AG04449 (cell line): ENCODE measurements around the gene ANKRD12.
A peak's percentile ranks its signal among the peaks of the same experiment; 100 is the strongest.

Experiments
- CTCF ChIA-PET: fragments of 350-600 bp; formaldehyde crosslinking; extraction: SDS; loops from one replicate; lab custom pipeline; 2021; ENCODE audit warnings: antibody characterized with exemption; lab: Yijun Ruan, JAX
- POLR2A ChIA-PET: fragments of 400-600, 350-600 bp; formaldehyde crosslinking; extraction: SDS; loops from one replicate; lab custom pipeline; 2020; ENCODE audit warnings: antibody characterized with exemption, inconsistent platforms; lab: Yijun Ruan, JAX
- DNase-seq: peaks from one replicate; pipeline ENCODE4 v3.0.0-alpha.2; 2010; ENCODE audit warnings: low read depth, low spot score
- H3K4me3 ChIP-seq: 2 replicates; pipeline ENCODE4 v1.5.1; 2011; ENCODE audit warnings: low read depth, mild to moderate bottlenecking, control low read depth, low read length
- CTCF ChIP-seq: IDR thresholded peaks from one replicate; pipeline ENCODE4 v1.5.1; 2011; ENCODE audit warnings: mild to moderate bottlenecking, moderate library complexity, low read length, control low read depth, inconsistent platforms; ENCODE audit not compliant: insufficient read depth; ENCODE audit errors: missing control alignments

The ANKRD12 gene

GRCh38 chr18:9283791-9284190 lies 147.2 kb downstream of the ANKRD12 start:
- POLR2A ChIA-PET, result no interaction called here
- CTCF ChIA-PET, result no interaction called here
- peak; percentile 10 for DNase-seq
- H3K4me3 ChIP-seq, result no peak overlapping the region
- no peak for TF ChIP-seq CTCF

GRCh38 chr18:9285604-9286003 lies 149.0 kb downstream of the ANKRD12 start:
- H3K4me3 ChIP-seq, result no peak overlapping the region
- POLR2A ChIA-PET, result no interaction called here
- no peak for TF ChIP-seq CTCF
- no peak for DNase-seq
- CTCF ChIA-PET, result no interaction called here

- POLR2A ChIA-PET, result no interaction called here
- no peak for TF ChIP-seq CTCF
- CTCF ChIA-PET, result no interaction called here
- no peak for DNase-seq
- H3K4me3 ChIP-seq, result no peak overlapping the region
These were observed 150.5 kb downstream of the ANKRD12 start for GRCh38 chr18:9287036-9287435.

GRCh38 chr18:9289698-9290097 lies 153.1 kb downstream of the ANKRD12 start:
- ChIA-PET POLR2A (no interaction called here), CTCF (no interaction called here)
- no peak for TF ChIP-seq CTCF
- DNase-seq, result no peak
- H3K4me3 ChIP-seq, result no peak overlapping the region

GRCh38 chr18:9290156-9290555 lies 153.6 kb downstream of the ANKRD12 start:
- DNase-seq, result no peak
- H3K4me3 ChIP-seq, result no peak overlapping the region
- ChIA-PET POLR2A (no interaction called here), CTCF (no interaction called here)
- TF ChIP-seq CTCF, result no peak

- DNase-seq, result no peak
- POLR2A ChIA-PET, result no interaction called here
- TF ChIP-seq CTCF, result no peak
- no peak overlapping the region for H3K4me3 ChIP-seq
- CTCF ChIA-PET, result no interaction called here
These were observed 155.5 kb downstream of the ANKRD12 start for GRCh38 chr18:9292047-9292446.
